Head of caudate nucleus (tissue), 42 donors: ENCODE results near the gene PTOV1.

Source experiments
- DNase-seq, 42 donors: peaks; one replicate each; pipeline versions ENCODE4 v3.0.0 to v3.0.0-alpha.2; 2020 to 2021; ENCODE audit warnings: mixed read lengths in 7 of 42
- intact Hi-C: fragments of 100-400 bp; cut with DNase I; formaldehyde crosslinking; loops from one replicate; pipeline ENCODE4 v1.15.0; 2022

PTOV1 gene

DNA sequence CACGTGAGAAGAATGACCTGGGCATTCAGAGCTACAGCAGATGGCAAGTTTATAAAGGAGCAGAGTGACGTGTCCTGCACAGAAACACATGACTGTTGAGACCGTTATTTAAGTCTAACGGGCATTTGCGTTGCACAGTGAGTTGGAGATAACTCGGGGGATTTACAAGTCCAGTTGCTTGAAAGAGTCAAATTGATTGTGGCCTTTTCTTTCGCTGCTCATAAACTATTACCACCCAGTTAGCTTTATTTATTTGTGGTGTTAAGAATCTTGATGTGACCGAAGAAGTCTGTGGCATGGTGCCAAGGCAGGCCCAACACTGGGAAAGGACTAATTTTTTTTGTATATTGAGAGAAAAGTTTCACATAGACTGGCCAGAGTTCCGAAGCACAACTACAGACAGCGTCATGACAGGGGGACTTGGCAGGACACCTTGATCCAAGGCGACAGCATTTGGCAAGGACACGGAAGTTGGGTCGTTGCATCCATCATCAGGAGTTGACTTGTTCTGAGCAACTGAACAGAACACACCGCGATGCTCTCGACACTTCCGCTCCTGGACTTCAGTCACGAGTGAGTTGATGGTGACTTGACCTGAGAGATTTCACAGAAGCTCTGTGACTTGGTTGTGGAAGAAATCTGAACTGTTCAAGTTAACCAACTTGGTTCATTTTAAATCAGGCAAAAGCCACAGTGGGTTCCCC lies 11.9 kb upstream of the PTOV1 start:
- no peak for DNase-seq

DNA sequence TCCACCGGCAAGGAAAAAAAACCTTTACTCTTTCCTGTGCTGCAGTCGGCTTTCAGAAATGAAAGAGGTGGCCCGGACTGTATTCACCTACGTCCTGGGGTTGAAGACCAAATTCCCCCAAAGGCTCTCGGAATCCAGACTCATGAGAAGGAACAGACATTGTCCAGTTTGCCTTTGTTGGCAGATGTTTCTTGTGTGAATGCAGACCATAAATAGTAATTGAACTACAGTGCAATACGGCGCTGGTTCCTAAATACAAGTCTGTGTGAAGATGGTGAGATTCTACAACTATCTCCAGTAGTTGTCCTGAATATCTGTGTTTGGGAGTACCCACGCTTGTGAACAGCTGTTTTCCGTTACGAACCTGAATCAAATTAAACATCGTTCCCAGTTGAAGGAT lies 11.2 kb upstream of the PTOV1 start:
- DNase-seq: no peak
- intact Hi-C loops: no loop called here

More for the DNA sequence above, 11.9 kb upstream of the PTOV1 start:
- intact Hi-C loops: no loop called here

DNA sequence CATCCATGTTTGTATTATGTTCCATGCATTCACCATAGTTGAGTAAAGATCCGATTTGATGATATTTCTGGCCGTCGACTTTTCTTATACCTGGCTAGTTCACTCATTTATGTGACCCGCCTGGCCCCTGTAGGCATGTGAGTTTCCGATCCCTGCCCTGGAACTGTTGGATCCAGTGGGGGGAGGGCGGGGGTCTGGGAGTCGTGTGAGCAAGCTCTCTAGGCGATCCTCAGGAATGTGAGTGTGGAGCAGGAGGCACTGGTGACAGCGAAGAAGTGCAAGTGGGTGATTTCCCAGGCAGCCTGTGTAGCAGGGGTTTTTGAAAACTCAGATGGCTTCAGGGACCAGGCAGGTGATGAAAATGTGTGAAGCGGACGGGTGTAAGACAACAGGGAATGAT lies 10.6 kb upstream of the PTOV1 start:
- intact Hi-C loops: no loop called here
- no peak for DNase-seq

DNA sequence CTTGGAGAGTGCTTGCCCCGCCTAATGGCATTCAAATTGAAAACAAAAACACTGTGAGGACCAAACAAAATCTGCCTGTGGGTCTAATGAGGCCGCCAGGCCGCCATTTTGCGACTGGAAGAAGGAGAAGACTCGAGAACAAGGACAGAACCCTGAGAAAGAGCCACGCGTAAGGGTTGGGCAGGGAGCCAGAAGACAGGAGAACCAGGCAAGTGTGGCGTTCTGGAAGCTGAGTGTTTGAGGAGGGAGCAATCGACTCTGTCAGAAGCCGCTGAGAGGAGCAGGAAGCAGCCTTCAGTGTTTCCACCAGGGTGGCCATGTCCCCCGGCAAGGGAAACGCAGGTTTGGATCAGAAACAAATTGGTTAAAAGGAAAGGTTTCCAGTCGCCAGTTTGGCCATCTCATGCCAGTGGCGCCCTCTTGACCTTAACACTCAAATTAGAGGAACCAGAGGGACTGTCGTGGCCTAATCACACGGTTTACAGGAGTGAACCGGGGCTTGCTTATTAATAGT lies 10.2 kb upstream of the PTOV1 start:
- intact Hi-C loops: no loop called here
- DNase-seq: no peak

DNA sequence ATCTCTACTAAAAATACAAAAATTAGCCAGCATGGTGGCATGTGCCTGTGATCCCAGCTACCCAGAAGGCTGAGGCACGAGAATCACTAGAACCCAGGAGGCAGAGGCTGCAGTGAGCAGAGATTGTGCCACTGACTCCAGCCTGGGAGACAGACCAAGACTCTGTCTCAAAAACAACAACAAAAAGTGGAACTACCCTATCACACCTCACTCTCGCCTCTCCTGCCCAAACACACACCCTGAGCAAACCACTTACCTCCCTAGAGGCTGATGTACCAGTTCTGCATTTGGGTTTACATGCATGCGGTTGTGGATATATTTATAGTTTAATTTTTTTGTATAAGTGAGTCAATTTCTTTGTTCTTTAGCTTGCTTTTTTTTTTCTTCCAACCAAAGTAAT lies 7.7 kb upstream of the PTOV1 start:
- no peak for DNase-seq
- intact Hi-C loops: no loop called here

DNA sequence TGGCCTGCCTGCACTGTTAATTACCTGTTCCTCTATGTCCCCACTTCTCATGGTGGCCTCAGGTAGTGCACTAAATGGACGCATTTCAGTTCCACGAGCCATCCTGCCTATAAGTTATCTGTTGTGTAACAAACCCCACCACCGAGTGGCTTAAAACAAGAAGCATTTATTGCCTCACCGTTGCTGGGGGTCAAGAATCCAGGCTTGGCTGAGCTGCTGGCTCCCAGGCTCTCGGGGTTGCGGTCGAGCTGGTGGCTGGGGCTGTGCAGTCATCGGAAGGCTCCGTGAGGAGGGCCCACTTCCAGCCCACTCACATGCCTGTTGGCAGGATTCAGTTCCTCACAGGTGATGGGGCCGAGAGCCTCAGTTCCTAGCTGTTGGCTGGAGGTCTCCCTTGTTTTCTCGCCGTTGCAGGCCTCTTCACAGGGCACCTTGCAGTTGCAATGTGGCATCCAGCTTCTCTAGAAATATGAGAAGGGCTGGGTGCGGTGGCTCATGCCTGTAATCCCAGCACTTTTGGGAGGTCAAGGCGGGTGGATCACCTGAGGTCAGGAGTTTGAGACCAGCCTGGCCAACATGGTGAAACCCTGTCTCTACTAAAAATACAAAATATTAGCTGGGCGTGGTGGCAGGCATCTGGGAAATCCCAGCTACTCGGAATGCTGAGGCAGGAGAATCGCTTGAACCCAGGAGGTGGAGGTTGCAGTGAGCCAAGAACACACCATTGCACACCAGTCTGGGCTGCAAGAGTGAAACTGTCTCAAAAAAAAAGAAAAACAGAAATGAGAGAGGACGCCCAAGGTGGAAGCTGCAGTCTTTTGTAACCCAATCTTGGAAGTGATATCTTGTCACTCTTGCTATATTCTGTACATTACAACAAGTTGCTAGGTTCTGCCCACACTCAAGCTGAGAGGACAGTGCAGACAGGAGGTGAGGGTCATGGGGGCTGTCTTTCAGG lies 6.5 kb upstream of the PTOV1 start:
- intact Hi-C loops: no loop called here
- no peak for DNase-seq

DNA sequence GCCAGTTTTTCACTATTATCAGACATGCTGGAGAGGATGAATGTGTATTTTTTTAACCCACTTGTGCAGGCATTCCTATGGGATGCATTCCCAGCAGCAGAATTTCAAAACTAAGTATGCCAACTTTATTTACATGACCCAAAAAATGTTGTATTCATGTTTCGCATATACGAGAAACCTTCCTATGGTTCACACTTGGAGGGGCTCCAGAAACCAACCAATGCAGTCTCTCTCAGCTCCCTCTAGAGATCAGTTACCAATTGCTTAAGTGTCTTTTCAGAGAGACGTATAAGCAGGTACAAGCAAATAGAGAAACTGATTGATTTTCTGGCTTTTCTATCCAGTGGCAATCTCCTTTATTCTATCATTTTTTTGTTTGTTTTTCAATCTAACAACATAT lies 5.5 kb upstream of the PTOV1 start:
- intact Hi-C loops: no loop called here
- DNase-seq: no peak

DNA sequence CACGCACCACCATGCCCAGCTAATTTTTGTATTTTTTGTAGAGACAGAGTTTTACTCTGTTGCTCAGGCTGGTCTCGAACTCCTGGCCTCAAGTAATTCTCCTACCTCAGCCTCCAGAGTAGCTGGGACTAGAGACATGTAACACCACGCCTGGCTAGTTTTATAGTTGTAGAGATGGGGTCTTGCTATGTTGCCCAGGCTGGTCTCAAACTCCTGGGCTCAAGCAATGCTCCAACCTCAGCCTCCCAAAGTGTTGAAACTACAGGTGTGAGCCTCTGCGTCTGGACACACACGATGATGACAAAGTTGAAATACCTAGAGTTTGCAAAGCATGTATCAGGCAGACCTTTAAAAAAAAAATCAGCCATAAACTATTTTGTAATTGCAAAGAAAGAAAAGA lies 4.6 kb upstream of the PTOV1 start:
- intact Hi-C loops: no loop called here
- no peak for DNase-seq

DNA sequence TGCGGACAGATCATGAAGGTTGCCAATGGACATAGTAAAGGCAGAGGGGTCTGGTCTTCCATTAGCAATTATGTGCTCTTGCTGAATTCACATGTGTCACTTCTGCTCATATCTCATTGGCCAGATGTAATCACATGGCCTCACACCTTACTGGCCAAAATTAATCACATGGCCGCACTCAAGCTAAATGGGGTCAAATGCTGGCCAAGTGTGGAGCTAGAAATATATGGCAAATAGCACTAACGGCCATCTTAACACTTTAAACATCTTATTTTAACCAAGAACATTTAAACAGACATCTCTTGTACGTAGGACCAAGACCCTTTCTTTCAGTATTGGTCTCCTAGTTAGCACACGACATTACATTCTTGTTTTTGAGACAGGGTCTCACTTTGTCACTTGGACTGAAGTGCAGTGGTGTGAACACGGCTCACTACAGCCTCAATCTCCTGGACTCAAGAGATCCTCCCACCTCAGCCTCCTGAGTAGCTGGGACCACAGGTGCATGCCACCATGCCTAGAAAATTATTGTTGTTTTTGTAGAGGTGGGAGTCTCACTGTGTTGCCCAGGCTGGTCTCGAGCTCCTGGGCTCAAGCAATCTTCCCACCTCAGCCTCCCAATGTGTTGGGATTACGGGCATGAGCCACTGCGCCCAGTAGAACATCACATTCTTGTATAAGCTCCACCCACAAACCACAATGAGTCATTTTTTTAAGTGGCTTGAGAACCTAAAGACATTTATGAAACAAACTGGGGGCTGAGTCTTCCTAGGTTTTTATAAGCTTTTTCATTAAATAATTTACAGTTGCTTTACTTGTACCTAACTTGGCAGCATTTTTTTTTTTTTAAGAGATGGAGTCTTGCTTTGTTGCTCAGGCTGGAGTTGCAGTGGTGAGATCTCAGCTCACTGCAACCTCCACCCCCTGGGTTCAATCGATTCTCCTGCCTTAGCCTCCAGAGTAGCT lies 2.9 kb upstream of the PTOV1 start:
- no peak for DNase-seq
- intact Hi-C loops: no loop called here

DNA sequence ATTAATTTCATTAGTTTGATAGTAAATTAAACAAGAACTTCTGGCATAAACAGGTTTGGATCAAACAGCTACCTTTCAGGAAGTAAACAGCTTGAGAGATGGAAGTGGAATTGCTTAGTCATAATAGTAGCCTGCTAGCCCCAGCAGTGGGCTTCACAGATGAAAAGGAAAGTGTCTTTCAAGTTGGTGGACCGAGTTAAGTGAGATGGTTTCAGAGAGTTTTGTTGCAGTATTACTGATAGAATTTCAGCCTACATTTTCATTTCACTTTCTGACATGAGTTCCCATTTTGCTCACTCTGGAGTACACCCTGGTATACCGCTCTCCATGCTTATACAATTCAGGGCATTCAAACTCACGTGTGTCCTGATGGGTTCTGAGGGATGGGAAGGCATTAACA lies 2.0 kb upstream of the PTOV1 start:
- intact Hi-C loops: no loop called here
- DNase-seq: no peak

DNA sequence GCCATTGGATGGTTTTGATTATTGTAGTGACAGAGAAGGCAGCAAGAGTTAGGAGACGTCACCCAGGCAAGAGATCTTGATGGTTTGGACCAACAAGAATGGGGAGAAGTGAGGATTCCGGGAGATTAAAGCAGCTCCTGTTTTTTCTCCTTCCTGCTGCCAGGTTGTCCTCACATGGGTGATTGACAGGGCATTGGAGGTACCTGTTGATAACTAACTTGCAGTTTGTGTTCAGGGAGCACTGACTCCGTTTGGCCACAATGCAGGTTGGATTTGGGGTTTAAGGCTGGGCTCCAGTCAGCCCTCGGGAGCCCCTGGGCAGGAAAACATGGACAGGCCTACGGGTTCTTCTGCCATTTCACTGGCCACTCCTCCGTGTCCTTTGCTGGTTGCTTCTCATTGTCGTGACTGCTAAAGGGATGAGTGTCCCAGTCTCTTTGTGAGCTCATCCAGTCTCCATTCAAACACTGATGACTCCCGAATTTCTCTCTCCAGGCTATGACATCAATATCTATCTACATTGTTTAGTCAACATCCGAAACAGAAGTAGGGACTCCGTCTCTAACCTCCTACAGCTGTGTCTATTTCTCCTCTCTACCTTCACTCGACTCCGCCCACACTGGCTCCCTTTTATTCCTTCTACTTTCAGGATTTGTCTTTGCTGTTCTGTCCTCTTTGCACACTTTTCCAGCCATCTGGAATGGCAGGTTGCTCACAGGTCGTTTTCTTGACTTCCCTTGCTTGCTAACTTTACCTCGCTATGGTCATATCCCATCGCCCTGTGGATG lies 1.3 kb upstream of the PTOV1 start:
- no peak for DNase-seq
- intact Hi-C loops: loop anchor here (5.0 kb wide), 1 partner anchor 32 kb away; the partner anchor contains the start of gene MED25

DNA sequence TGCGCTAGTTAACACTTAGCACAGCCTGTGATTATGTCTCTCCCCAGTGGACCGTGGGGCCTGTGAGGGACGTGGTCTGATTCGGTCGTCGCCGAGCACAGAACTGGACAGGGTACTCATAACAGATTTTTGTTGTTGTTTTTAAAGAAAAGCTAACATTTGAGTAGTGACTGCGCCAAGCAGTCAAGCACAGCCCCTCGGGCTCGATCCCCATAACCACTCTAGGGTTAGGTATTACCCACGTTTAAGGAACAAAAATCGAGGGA lies 805 bp upstream of the PTOV1 start:
- no peak for DNase-seq
- intact Hi-C loops: loop anchor here (5.0 kb wide), 1 partner anchor 33 kb away; the partner anchor contains the start of gene MED25

DNA sequence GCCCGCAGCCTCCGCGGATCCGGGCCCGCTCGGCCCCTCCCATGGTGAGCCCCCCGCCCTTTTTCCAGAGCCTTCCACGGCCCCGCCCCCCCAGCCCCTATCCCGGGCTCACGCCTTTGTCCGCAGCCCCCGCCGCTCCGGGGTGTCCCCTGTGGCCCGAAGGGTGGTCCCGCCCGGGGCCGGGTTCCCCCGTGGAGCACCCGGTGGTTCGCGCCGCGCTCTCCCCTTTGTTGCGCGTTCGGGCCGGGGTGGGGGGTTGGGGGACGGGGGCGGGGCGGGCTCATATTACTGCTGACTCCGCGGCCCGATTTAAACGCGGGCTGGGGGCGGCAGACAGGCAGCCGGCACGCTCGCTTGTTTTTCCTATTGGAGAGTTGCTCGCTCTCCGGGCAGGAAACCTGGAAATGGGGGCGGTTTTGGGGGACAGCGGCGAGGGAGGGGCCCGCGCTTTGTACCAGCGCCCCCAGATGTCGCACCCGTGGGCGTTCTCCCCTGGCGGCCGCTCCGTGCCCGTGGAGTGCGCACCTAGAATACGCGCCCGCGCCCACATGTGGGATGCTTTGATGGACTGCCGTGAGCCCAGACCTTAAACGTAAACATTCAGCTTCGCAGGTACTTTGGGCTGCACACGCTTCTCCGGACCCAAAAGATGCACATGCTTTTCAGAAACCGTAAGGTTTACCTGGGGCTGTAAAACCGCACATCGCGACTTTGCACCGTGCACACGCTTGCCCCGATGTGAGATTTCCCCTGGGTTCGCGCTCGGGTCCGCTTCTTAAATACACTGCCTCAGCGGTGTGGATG lies 699 bp downstream of the PTOV1 start:
- peak in 18 of 42 donors; percentile 17 to 69 (median 49) for DNase-seq
- intact Hi-C loops: loop anchor here (5.0 kb wide), 1 partner anchor 34 kb away; the partner anchor contains the start of gene MED25

DNA sequence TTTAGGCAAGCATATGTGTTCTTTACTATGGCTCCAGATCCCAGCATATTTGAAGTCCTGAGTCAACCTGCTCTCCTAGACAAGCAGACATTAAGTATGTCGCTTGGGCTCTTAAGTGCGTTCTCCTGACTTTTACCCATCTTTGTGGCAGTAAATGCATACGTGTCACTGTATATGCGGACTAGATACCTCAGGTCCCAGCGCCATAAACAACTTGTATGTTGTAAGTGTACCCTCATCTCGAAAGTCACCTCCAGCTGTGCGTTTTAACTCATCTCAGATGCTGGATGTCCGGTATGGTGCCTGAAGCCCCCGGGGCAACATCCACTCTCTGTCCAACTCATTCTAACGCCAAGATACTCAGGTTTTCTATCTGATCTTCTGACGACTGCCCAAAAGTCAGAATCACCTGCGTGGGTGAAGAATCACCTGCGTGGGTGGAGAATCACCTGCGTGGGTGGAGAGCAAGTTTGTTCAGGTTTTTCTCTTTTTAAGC lies 1.7 kb downstream of the PTOV1 start:
- intact Hi-C loops: loop anchor here (5.0 kb wide), 1 partner anchor 35 kb away; the partner anchor contains the start of gene MED25
- no peak for DNase-seq

DNA sequence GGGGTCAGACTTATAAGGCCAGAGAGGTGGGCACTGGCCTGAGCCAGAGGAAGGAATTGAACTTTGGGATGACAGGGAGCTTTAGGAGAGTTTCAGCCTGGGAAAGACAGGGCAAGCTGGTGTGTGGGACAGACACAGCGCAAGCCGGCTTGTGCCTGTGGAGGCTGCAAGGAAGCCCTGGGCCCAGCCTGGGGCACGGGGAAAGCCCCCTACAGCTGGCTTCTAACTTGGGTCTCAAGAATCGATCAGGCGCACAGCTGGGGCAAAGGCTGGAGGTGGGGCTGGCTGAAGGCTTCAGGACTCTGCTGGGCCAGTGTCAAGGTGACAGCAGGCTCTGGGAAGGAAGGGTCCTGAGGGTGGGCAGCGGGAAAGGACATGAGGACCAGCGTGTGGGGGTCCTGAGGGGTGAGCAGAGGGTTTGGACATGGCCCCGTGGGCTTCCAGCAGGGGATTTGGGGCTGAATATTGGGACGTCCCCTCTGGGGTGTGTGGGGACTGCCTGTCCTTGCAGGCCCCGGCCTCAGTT lies 3.0 kb downstream of the PTOV1 start:
- intact Hi-C loops: loop anchor here (5.0 kb wide), 1 partner anchor 37 kb away; the partner anchor contains the start of gene MED25
- no peak for DNase-seq

DNA sequence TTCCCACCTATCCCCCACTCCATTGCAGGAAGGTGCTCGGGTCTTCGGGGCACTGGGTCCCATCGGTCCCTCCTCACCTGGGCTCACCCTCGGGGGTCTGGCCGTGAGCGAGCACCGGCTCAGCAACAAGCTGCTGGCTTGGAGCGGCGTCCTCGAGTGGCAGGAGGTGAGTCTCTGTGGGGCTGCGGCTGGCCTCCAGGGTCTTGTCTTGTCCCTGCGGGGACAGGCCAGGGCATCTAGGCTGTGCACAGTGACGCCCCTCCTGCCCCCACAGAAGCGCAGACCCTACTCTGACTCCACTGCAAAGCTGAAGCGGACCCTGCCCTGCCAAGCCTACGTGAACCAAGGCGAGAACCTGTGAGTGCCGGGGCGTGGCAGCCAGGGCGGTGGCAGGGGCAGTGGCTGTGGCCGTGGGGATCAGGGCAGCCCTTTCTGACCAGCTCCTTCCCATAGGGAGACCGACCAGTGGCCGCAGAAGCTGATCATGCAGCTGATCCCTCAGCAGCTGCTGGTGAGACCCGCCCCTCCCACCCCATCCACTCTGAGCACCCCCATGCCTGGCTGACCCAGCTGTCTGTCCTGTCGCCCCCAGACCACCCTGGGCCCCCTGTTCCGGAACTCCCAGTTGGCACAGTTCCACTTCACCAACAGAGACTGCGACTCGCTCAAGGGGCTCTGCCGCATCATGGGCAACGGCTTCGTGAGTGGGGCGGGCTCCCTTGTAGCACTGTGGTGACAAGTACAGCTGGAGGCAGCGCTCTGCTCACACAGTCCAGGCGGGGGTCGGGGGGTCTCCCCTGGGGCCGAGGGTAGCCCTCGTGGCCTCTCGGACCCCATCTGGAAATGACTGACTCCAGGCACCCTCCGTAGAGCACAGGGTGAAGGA lies 3.7 kb downstream of the PTOV1 start:
- no peak for DNase-seq
- intact Hi-C loops: loop anchor here (5.0 kb wide), 1 partner anchor 37 kb away; the partner anchor contains the start of gene MED25
